ENCODE results near the gene ZNF500.
A peak's percentile ranks its signal among the peaks of the same experiment; 100 is the strongest.

ZNF500 gene

GRCh38 chr16:4766875-4767628 is at the start of gene ZNF500:
Gene ZNF500, minus strand, starts transcription at chr16:4767162. Its CDS starts 1,184 bp downstream, at chr16:4765978.
- DNase-seq (ENCODE audit: low read depth in 2 of 2), result peak; percentile 92 to 95

- no peak for DNase-seq (ENCODE audit: low read depth in 2 of 2)
Observed at GRCh38 chr16:4814542-4815173, 47.7 kb upstream of the ZNF500 start.

GRCh38 chr16:4814046-4814445 is 47.1 kb upstream of the ZNF500 start:
- DNase-seq (ENCODE audit: low read depth in 2 of 2), result no peak

GRCh38 chr16:4813251-4814003 is 46.5 kb upstream of the ZNF500 start:
- DNase-seq (ENCODE audit: low read depth in 2 of 2), result no peak

- no peak for DNase-seq (ENCODE audit: low read depth in 2 of 2)
Observed at GRCh38 chr16:4811773-4812172, 44.8 kb upstream of the ZNF500 start.

- DNase-seq (ENCODE audit: low read depth in 2 of 2), result no peak
Observed at GRCh38 chr16:4811242-4811641, 44.3 kb upstream of the ZNF500 start.

GRCh38 chr16:4806280-4806679 is 39.3 kb upstream of the ZNF500 start:
- no peak for DNase-seq (ENCODE audit: low read depth in 2 of 2)

- no peak for DNase-seq (ENCODE audit: low read depth in 2 of 2)
Observed at GRCh38 chr16:4805231-4805630, 38.3 kb upstream of the ZNF500 start.

- DNase-seq (ENCODE audit: low read depth in 2 of 2), result no peak
Observed at GRCh38 chr16:4803898-4804762, 37.2 kb upstream of the ZNF500 start.

- no peak for DNase-seq (ENCODE audit: low read depth in 2 of 2)
Observed at GRCh38 chr16:4803401-4803844, 36.5 kb upstream of the ZNF500 start.

- peak; percentile 78 to 80 for DNase-seq (ENCODE audit: low read depth in 2 of 2)
Observed at GRCh38 chr16:4802659-4803287, 35.8 kb upstream of the ZNF500 start.

GRCh38 chr16:4801962-4802658 is 35.1 kb upstream of the ZNF500 start, which contains the start of gene ROGDI:
Gene ROGDI, minus strand, starts transcription at chr16:4802633. Its CDS starts 62 bp downstream, at chr16:4802571.
- DNase-seq (ENCODE audit: low read depth in 2 of 2), result peak; percentile 53 to 59

- no peak for DNase-seq (ENCODE audit: low read depth in 2 of 2)
Observed at GRCh38 chr16:4801051-4801961, 34.3 kb upstream of the ZNF500 start.

GRCh38 chr16:4800290-4801041 is 33.5 kb upstream of the ZNF500 start:
- DNase-seq (ENCODE audit: low read depth in 2 of 2), result no peak

- DNase-seq (ENCODE audit: low read depth in 2 of 2), result no peak
Observed at GRCh38 chr16:4799171-4799855, 32.4 kb upstream of the ZNF500 start.

GRCh38 chr16:4798456-4798855 is 31.5 kb upstream of the ZNF500 start:
- no peak for DNase-seq (ENCODE audit: low read depth in 2 of 2)

GRCh38 chr16:4797805-4798252 is 30.9 kb upstream of the ZNF500 start:
- DNase-seq (ENCODE audit: low read depth in 2 of 2), result no peak
